ENCODE measurements around the gene PPME1.

Gene PPME1

DNA sequence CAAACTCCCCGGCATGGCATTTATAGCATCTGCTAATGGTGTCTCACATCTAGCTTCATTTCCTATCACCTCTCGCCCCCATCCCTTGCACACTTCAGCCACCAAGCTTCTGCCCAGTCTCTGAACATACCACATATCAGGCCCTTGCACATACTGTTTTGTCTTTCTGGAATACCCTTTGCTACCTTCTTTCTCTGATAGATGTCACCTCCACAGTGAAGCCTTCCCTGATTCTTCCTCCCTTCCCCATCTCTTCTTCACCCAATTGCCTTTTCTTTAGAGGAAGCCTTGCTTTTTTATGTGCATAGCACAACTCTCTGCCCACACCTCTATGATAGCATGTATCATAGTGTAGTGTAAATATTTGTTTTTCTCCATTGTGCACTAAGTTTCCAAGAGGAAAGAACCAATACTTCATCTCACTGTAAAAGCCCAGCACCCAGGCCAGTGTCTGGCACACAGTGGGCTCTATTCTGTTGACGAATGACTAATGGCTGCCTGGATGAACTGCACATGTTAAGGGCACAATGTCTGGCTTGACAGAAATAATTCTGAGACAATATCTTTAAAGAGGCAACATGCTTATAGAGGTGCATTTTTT, 112.6 kb downstream of the PPME1 start:
- no peak for DNase-seq

DNA sequence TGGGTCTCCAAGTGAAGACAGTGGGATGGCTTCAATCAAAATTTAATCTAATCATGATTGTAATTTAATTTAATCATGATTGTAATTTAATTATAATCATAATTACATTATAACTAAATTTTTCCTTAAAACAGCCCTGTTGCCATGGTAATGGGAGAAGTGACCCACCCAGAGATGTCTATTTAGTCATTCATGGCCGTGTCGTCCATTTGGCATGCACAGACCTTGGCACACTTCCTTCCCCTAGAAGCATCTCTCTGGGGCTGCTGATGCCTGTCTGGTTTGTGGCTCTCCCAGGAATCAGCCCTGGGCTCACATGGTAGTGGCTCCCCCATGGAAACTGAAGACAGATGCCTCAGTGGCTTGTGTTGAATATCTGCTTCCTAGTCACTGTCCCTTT, 113.4 kb downstream of the PPME1 start:
- DNase-seq, result no peak

DNA sequence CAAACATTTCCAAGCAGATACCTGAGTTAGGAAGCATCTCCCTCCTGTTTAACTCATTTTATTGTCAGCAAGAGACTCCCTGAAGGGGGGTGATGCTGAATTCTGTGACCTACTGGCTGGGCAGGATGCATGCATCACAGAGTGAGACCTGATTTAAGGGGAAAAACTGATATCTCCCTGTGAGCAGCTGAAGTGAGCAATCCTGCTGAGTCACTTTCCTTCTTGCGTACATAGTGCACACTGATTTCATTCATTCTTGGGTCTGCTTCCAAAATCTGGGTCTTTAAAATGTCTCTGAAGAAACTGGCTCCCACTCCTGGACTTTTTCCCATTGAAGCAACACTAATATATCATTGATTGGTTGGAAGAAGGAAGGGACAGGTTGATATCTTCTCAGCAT, 117.1 kb downstream of the PPME1 start:
- DNase-seq, result no peak

DNA sequence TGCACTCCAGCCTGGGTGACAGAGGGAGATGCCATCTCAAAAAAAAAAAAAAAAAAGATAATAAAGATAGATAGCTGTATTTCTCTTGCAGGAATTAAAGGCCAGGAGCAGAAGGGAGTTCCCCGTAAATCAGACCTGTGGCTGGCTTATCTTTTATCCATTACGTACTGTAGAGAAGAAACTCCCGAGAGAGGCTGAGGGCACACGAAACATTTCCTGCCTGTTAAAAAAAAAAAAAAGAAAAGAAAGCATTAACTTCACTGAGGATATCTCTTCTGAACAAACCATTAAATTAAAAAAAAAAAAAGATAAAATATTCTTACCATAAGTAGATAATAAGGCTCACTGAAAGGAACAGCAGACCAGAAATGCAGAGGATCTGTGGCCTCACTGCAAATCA, 117.8 kb downstream of the PPME1 start:
- DNase-seq, result no peak

DNA sequence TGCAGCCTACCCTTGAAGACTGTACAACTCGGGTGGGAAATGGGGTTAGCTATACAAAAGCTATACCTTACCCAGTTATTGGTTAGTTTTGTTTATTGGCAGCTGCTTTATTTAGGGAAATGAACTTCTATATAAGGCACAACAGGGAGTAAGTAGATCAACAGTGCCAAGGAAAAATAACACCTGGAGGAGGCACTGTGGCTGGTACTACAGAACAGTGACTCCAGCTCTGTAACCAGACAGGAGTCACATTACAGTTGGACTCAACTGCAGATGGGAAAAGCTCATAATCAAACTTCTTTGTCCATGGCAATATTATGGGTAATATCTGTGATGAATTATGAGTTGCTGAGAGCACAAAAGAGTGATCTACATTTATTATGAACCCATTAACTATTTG, 126.4 kb downstream of the PPME1 start:
- no peak for DNase-seq

DNA sequence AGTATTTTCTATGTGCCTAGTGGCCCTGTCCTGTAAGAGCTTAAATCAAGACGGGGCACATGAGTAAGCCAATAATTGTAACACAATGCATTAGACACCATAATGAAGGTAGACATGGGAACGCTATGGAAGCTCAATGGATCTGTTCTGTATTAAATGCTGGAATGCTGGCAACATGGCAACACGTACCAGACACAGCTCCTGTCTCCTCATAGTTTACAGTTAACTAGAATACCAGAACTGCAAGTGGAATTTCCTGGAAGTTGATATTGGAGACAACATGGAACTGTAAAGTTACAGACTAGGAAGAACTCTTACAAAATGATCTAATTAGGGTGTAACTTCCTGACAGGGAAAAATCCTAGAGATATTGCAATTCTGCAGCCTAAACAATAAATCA, 127.9 kb downstream of the PPME1 start:
- DNase-seq, result no peak
